ENCODE results near the gene CEP112. TPM values are rescaled to one million over a fixed set of nuclear protein-coding genes. Genes with fewer than 3 reads are reported as not detected.
"Not testable (repeated sequence)": the region's sequence is repeated elsewhere in the genome, so short reads cannot be mapped to it uniquely, and the experiment has no call there.

Gene CEP112
- polyA plus RNA-seq, 4 donors, result 14.2 to 20.3 (median 14.3) TPM

- peak in 2 of 4 donors; percentile 30 to 37 for DNase-seq (ENCODE audit: low read depth in 4 of 4, low spot score in 2 of 4)
Observed at GRCh38 chr17:66165537-66166123, 26.3 kb downstream of the CEP112 start.

GRCh38 chr17:66155055-66155454 is 36.9 kb downstream of the CEP112 start:
- DNase-seq (ENCODE audit: low read depth in 4 of 4, low spot score in 2 of 4), result not testable (repeated sequence)

GRCh38 chr17:66152756-66153155 is 39.2 kb downstream of the CEP112 start:
- DNase-seq (ENCODE audit: low read depth in 4 of 4, low spot score in 2 of 4), result no peak

GRCh38 chr17:66150708-66151107 is 41.2 kb downstream of the CEP112 start:
- no peak for DNase-seq (ENCODE audit: low read depth in 4 of 4, low spot score in 2 of 4)

- no peak for DNase-seq (ENCODE audit: low read depth in 4 of 4, low spot score in 2 of 4)
Observed at GRCh38 chr17:66149562-66149961, 42.4 kb downstream of the CEP112 start.

GRCh38 chr17:66146394-66146793 is 45.5 kb downstream of the CEP112 start:
- no peak for DNase-seq (ENCODE audit: low read depth in 4 of 4, low spot score in 2 of 4)

- DNase-seq (ENCODE audit: low read depth in 4 of 4, low spot score in 2 of 4), result no peak
Observed at GRCh38 chr17:66143657-66144282, 48.2 kb downstream of the CEP112 start.

GRCh38 chr17:66142428-66142827 is 49.5 kb downstream of the CEP112 start:
- DNase-seq (ENCODE audit: low read depth in 4 of 4, low spot score in 2 of 4), result no peak

- no peak for DNase-seq (ENCODE audit: low read depth in 4 of 4, low spot score in 2 of 4)
Observed at GRCh38 chr17:66138120-66138519, 53.8 kb downstream of the CEP112 start.

GRCh38 chr17:66135896-66136295 is 56.0 kb downstream of the CEP112 start:
- DNase-seq (ENCODE audit: low read depth in 4 of 4, low spot score in 2 of 4), result no peak

GRCh38 chr17:66135219-66135618 is 56.7 kb downstream of the CEP112 start:
- no peak for DNase-seq (ENCODE audit: low read depth in 4 of 4, low spot score in 2 of 4)

GRCh38 chr17:66129759-66130158 is 62.2 kb downstream of the CEP112 start:
- DNase-seq (ENCODE audit: low read depth in 4 of 4, low spot score in 2 of 4), result no peak

- DNase-seq (ENCODE audit: low read depth in 4 of 4, low spot score in 2 of 4), result no peak
Observed at GRCh38 chr17:66126231-66126630, 65.7 kb downstream of the CEP112 start.

- DNase-seq (ENCODE audit: low read depth in 4 of 4, low spot score in 2 of 4), result no peak
Observed at GRCh38 chr17:66123163-66123562, 68.8 kb downstream of the CEP112 start.

GRCh38 chr17:66115246-66115645 is 76.7 kb downstream of the CEP112 start:
- DNase-seq (ENCODE audit: low read depth in 4 of 4, low spot score in 2 of 4), result no peak

GRCh38 chr17:66114609-66115008 is 77.3 kb downstream of the CEP112 start:
- DNase-seq (ENCODE audit: low read depth in 4 of 4, low spot score in 2 of 4), result no peak

- no peak for DNase-seq (ENCODE audit: low read depth in 4 of 4, low spot score in 2 of 4)
Observed at GRCh38 chr17:66107731-66108130, 84.2 kb downstream of the CEP112 start.

GRCh38 chr17:66098040-66098439 is 93.9 kb downstream of the CEP112 start:
- no peak for DNase-seq (ENCODE audit: low read depth in 4 of 4, low spot score in 2 of 4)

GRCh38 chr17:66094727-66095126 is 97.2 kb downstream of the CEP112 start:
- DNase-seq (ENCODE audit: low read depth in 4 of 4, low spot score in 2 of 4), result no peak

GRCh38 chr17:66091445-66092080 is 100.4 kb downstream of the CEP112 start:
- DNase-seq (ENCODE audit: low read depth in 4 of 4, low spot score in 2 of 4), result no peak

GRCh38 chr17:66089764-66090163 is 102.2 kb downstream of the CEP112 start:
- no peak for DNase-seq (ENCODE audit: low read depth in 4 of 4, low spot score in 2 of 4)

- DNase-seq (ENCODE audit: low read depth in 4 of 4, low spot score in 2 of 4), result no peak
Observed at GRCh38 chr17:66088173-66088572, 103.8 kb downstream of the CEP112 start.
